ENCODE measurements around the gene RPSA.
"Not testable (repeated sequence)": the region's sequence is repeated elsewhere in the genome, so short reads cannot be mapped to it uniquely, and the experiment has no call there.

RPSA gene

GRCh38 chr3:39390181-39390580, 16.3 kb upstream of the RPSA start:
- no peak for DNase-seq

GRCh38 chr3:39396690-39397089, 9.8 kb upstream of the RPSA start:
- no peak for DNase-seq

- DNase-seq, result no peak
Measured at GRCh38 chr3:39398700-39399099, 7.8 kb upstream of the RPSA start.

- DNase-seq, result no peak
Measured at GRCh38 chr3:39401983-39402382, 4.5 kb upstream of the RPSA start.

GRCh38 chr3:39404943-39405686, 1.4 kb upstream of the RPSA start:
- no peak for DNase-seq

- no peak for DNase-seq
Measured at GRCh38 chr3:39405687-39406367, 693 bp upstream of the RPSA start.

- no peak for DNase-seq
Measured at GRCh38 chr3:39407259-39407629, 724 bp downstream of the RPSA start.

GRCh38 chr3:39407773-39408492, 1.4 kb downstream of the RPSA start:
- no peak for DNase-seq

GRCh38 chr3:39408493-39409372, 2.2 kb downstream of the RPSA start:
- DNase-seq, result no peak

GRCh38 chr3:39409514-39410136, 3.1 kb downstream of the RPSA start:
- no peak for DNase-seq

GRCh38 chr3:39410893-39411292, 4.4 kb downstream of the RPSA start:
- no peak for DNase-seq

- DNase-seq, result no peak
Measured at GRCh38 chr3:39412668-39413260, 6.2 kb downstream of the RPSA start.

GRCh38 chr3:39413691-39414420, 7.3 kb downstream of the RPSA start:
- DNase-seq, result no peak

- no peak for DNase-seq
Measured at GRCh38 chr3:39414421-39414907, 7.9 kb downstream of the RPSA start.

- DNase-seq, result not testable (repeated sequence)
Measured at GRCh38 chr3:39415302-39415701, 8.8 kb downstream of the RPSA start.

GRCh38 chr3:39415983-39416382, 9.5 kb downstream of the RPSA start:
- DNase-seq, result no peak

GRCh38 chr3:39416998-39417397, 10.5 kb downstream of the RPSA start:
- DNase-seq, result not testable (repeated sequence)

GRCh38 chr3:39418556-39419225, 12.2 kb downstream of the RPSA start:
- DNase-seq, result not testable (repeated sequence)

- DNase-seq, result no peak
Measured at GRCh38 chr3:39419742-39420315, 13.3 kb downstream of the RPSA start.

GRCh38 chr3:39420543-39420942, 14.0 kb downstream of the RPSA start:
- no peak for DNase-seq
